Gastroesophageal sphincter (tissue), 2 donors: Measurements from ENCODE around the gene FRA10AC1.

Source experiments
- EP300 ChIP-seq: sonication (generic); formaldehyde crosslinking; IDR thresholded peaks from one replicate; pipeline ENCODE4 v1.6.1; 2017; ENCODE audit warnings: antibody characterized with exemption, mild to moderate bottlenecking
- POLR2AphosphoS5 ChIP-seq: sonication (generic); formaldehyde crosslinking; IDR thresholded peaks from one replicate; pipeline ENCODE4 v1.6.1; 2017; ENCODE audit warnings: antibody characterized with exemption

DNA sequence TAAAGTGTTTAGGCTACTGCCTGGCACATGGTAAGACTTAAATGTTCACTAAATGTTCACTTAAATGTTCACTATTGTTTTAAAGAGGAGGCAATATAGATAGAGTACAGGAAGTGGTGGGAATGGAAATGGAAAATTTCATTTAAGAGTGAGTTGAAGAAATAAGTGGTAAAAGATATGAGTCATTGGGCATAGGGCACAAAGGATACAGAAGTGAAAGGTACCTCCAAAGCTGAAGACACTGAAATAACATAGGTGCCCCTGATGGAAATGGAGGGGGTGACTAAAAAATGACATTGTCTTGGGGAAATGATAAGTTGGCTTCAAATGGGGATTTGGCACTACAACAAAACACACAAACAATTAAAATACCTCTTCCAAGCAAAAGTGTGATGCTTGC is 5.2 kb upstream of the FRA10AC1 start:
- TF ChIP-seq POLR2AphosphoS5 (no peak), EP300 (no peak)
